ENCODE measurements around the gene FUT1. TPM values are rescaled to one million over a fixed set of nuclear protein-coding genes. Genes with fewer than 3 reads are reported as not detected.
"Not testable (repeated sequence)": the region's sequence is repeated elsewhere in the genome, so short reads cannot be mapped to it uniquely, and the experiment has no call there.

FUT1 gene
- total and polyA plus RNA-seq, 4 donors = 0.48 to 6.8 (median 1.0) TPM

DNA sequence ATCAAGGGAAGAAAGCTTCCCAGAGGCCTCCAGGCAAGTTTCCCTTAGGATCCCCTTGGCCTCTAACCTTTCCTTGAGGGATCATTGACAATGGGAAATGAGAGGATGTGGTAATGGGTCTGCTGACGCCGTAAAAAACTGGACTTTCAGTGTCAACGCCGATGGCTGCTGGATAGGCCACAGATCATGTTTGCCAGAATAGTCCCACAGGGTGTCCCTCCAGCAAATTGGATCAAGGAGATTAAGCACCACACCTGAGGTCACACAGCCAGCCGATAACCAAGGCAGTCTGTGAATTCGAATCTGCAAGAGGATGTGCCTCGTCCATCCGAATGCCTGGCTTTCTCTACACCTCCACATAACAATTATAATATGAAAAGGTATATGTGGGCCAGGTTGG, 40.8 kb upstream of the FUT1 start:
- no peak overlapping the region for H3K27ac ChIP-seq (ENCODE audit: low read depth in 1 of 2, low read length in 2 of 2)
- 71% methylated on average over 8 of the region's 8 CpGs for WGBS
- DNase-seq (ENCODE audit: low spot score) = no peak

DNA sequence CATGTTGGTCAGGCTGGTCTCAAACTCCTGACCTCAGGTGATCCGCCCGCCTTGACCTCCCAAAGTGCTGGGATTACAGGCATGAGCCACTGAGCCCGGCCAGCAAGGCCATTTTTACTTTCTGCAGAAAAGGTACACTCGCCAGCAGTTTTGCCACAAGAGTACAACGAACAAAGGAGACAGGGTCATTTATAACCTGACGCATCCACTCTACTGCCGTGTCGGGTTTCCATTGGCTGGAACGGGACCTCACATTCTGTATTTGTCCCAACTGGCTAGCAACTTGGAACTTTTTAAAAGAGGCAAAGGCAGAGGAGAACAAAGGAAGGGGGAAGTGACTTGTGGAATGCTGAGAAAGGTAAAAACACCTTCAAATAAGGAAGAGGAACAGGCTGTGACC, 34.9 kb upstream of the FUT1 start:
- H3K36me3 ChIP-seq (ENCODE audit: control insufficient read depth in 4 of 4, insufficient read depth in 3 of 4, low read depth in 1 of 4, low read length in 3 of 4); H3K9me3 ChIP-seq (ENCODE audit: control insufficient read depth in 4 of 4, low read length in 3 of 4); H3K27me3 ChIP-seq (ENCODE audit: control insufficient read depth in 4 of 4, insufficient read depth in 4 of 4, low read length in 3 of 4); DNase-seq (ENCODE audit: low spot score); H3K27ac ChIP-seq (ENCODE audit: low read depth in 1 of 2, low read length in 2 of 2); H3K4me1 ChIP-seq (ENCODE audit: control insufficient read depth in 4 of 4, insufficient read depth in 4 of 4, low read length in 3 of 4); H3K4me3 ChIP-seq (ENCODE audit: low read depth in 1 of 3, low read length in 3 of 3); H3K9ac ChIP-seq (ENCODE audit: low read depth in 1 of 2, low read length in 2 of 2): not testable (repeated sequence)
- 90% methylated on average over 9 of the region's 9 CpGs for WGBS

More for the DNA sequence above, 40.8 kb upstream of the FUT1 start:
- Histone ChIP-seq H3K36me3 (ENCODE audit: control insufficient read depth in 4 of 4, insufficient read depth in 3 of 4, low read depth in 1 of 4, low read length in 3 of 4) (peaks cover 0 to 2% (median 0%) of the 10 kb centered on the region in 4 donors), H3K9ac (ENCODE audit: low read depth in 1 of 2, low read length in 2 of 2) (no peak overlapping the region), H3K9me3 (ENCODE audit: control insufficient read depth in 4 of 4, low read length in 3 of 4) (no peaks in the 10 kb centered on the region), H3K4me3 (ENCODE audit: low read depth in 1 of 3, low read length in 3 of 3) (no peak overlapping the region), H3K4me1 (ENCODE audit: control insufficient read depth in 4 of 4, insufficient read depth in 4 of 4, low read length in 3 of 4) (peaks cover 2 to 16% (median 11%) of the 10 kb centered on the region in 4 donors), H3K27me3 (ENCODE audit: control insufficient read depth in 4 of 4, insufficient read depth in 4 of 4, low read length in 3 of 4) (no peaks in the 10 kb centered on the region)
- TF ChIP-seq HNF4A (conservative IDR thresholded peaks at IDR 0.05) = no peak
- TF ChIP-seq, protein P1, sequence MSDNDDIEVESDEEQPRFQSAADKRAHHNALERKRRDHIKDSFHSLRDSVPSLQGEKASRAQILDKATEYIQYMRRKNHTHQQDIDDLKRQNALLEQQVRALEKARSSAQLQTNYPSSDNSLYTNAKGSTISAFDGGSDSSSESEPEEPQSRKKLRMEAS (IDR thresholded peaks at IDR 0.05) = no peak
- TF ChIP-seq, protein P2, sequence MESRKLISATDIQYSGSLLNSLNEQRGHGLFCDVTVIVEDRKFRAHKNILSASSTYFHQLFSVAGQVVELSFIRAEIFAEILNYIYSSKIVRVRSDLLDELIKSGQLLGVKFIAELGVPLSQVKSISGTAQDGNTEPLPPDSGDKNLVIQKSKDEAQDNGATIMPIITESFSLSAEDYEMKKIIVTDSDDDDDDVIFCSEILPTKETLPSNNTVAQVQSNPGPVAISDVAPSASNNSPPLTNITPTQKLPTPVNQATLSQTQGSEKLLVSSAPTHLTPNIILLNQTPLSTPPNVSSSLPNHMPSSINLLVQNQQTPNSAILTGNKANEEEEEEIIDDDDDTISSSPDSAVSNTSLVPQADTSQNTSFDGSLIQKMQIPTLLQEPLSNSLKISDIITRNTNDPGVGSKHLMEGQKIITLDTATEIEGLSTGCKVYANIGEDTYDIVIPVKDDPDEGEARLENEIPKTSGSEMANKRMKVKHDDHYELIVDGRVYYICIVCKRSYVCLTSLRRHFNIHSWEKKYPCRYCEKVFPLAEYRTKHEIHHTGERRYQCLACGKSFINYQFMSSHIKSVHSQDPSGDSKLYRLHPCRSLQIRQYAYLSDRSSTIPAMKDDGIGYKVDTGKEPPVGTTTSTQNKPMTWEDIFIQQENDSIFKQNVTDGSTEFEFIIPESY (IDR thresholded peaks at IDR 0.05) = no peak
- TF ChIP-seq, protein P3, sequence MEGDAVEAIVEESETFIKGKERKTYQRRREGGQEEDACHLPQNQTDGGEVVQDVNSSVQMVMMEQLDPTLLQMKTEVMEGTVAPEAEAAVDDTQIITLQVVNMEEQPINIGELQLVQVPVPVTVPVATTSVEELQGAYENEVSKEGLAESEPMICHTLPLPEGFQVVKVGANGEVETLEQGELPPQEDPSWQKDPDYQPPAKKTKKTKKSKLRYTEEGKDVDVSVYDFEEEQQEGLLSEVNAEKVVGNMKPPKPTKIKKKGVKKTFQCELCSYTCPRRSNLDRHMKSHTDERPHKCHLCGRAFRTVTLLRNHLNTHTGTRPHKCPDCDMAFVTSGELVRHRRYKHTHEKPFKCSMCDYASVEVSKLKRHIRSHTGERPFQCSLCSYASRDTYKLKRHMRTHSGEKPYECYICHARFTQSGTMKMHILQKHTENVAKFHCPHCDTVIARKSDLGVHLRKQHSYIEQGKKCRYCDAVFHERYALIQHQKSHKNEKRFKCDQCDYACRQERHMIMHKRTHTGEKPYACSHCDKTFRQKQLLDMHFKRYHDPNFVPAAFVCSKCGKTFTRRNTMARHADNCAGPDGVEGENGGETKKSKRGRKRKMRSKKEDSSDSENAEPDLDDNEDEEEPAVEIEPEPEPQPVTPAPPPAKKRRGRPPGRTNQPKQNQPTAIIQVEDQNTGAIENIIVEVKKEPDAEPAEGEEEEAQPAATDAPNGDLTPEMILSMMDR (IDR thresholded peaks at IDR 0.05; ENCODE audit: low read depth, low read length, missing input control) = no peak
- TF ChIP-seq YY1 (IDR thresholded peaks at IDR 0.05) = no peak
- no peak for TF ChIP-seq SP1 (IDR thresholded peaks at IDR 0.05)
- TF ChIP-seq, protein P4, sequence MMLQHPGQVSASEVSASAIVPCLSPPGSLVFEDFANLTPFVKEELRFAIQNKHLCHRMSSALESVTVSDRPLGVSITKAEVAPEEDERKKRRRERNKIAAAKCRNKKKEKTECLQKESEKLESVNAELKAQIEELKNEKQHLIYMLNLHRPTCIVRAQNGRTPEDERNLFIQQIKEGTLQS (IDR thresholded peaks at IDR 0.05) = no peak
- TF ChIP-seq HNF4G (IDR thresholded peaks at IDR 0.05) = no peak
- TF ChIP-seq RAD21 (IDR thresholded peaks at IDR 0.05) = no peak
- TF ChIP-seq FOXA1 (IDR thresholded peaks at IDR 0.05) = no peak
- TF ChIP-seq, protein P5, sequence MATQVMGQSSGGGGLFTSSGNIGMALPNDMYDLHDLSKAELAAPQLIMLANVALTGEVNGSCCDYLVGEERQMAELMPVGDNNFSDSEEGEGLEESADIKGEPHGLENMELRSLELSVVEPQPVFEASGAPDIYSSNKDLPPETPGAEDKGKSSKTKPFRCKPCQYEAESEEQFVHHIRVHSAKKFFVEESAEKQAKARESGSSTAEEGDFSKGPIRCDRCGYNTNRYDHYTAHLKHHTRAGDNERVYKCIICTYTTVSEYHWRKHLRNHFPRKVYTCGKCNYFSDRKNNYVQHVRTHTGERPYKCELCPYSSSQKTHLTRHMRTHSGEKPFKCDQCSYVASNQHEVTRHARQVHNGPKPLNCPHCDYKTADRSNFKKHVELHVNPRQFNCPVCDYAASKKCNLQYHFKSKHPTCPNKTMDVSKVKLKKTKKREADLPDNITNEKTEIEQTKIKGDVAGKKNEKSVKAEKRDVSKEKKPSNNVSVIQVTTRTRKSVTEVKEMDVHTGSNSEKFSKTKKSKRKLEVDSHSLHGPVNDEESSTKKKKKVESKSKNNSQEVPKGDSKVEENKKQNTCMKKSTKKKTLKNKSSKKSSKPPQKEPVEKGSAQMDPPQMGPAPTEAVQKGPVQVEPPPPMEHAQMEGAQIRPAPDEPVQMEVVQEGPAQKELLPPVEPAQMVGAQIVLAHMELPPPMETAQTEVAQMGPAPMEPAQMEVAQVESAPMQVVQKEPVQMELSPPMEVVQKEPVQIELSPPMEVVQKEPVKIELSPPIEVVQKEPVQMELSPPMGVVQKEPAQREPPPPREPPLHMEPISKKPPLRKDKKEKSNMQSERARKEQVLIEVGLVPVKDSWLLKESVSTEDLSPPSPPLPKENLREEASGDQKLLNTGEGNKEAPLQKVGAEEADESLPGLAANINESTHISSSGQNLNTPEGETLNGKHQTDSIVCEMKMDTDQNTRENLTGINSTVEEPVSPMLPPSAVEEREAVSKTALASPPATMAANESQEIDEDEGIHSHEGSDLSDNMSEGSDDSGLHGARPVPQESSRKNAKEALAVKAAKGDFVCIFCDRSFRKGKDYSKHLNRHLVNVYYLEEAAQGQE (IDR thresholded peaks at IDR 0.05) = no peak
- no peak for TF ChIP-seq JUND (IDR thresholded peaks at IDR 0.05)
- TF ChIP-seq GABPA (IDR thresholded peaks at IDR 0.05 in 1 of 2, conservative IDR thresholded peaks at IDR 0.05 in 1 of 2) = no peak
- no peak for TF ChIP-seq EGR1 (IDR thresholded peaks at IDR 0.05; ENCODE audit: low read depth in 2 of 2)
- no peak for TF ChIP-seq NR2F2 (IDR thresholded peaks at IDR 0.05)
- no peak for TF ChIP-seq FOXA2 (IDR thresholded peaks at IDR 0.05)
- no peak for TF ChIP-seq RXRA (IDR thresholded peaks at IDR 0.05)
- TF ChIP-seq TAF1 (conservative IDR thresholded peaks at IDR 0.05) = no peak

DNA sequence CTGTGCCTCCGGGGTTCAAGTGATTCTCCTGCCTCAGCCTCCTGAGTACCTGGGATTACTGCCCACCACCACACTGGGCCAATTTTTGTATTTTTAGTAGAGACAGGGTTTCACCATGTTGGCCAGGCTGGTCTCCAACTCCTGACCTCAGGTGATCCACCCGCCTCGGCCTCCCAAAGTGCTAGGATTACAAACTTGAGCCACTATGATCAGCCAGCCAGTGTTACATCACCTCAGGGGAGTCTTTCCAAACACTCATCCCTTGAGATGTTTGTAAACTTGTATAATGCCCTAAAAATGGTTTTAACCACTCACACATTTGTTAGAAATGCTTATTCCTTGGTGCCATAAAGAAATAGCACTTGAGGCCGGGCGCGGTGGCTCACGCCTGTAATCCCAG, 34.0 kb upstream of the FUT1 start:
- not testable (repeated sequence) for H3K9ac ChIP-seq (ENCODE audit: low read depth in 1 of 2, low read length in 2 of 2); H3K36me3 ChIP-seq (ENCODE audit: control insufficient read depth in 4 of 4, insufficient read depth in 3 of 4, low read depth in 1 of 4, low read length in 3 of 4); H3K4me3 ChIP-seq (ENCODE audit: low read depth in 1 of 3, low read length in 3 of 3); H3K27ac ChIP-seq (ENCODE audit: low read depth in 1 of 2, low read length in 2 of 2); H3K9me3 ChIP-seq (ENCODE audit: control insufficient read depth in 4 of 4, low read length in 3 of 4); H3K4me1 ChIP-seq (ENCODE audit: control insufficient read depth in 4 of 4, insufficient read depth in 4 of 4, low read length in 3 of 4); DNase-seq (ENCODE audit: low spot score); H3K27me3 ChIP-seq (ENCODE audit: control insufficient read depth in 4 of 4, insufficient read depth in 4 of 4, low read length in 3 of 4)
- 84% methylated on average over 7 of the region's 7 CpGs for WGBS

Measured in liver (tissue), 9 donors.